K562 (cell line): ENCODE data around the gene C22orf31. TPM values are rescaled to one million over a fixed set of nuclear protein-coding genes. Genes with fewer than 3 reads are reported as not detected.

Experiments
- ARID3B ChIP-seq: fragments of 250-450 bp; sonication (Bioruptor Pico); IDR thresholded peaks from 2 replicates; pipeline ENCODE4 v1.4.0; 2020; ENCODE audit warnings: borderline replicate concordance
- CBX5 ChIP-seq: IDR thresholded peaks from 2 replicates; pipeline ENCODE4 v1.6.1; 2014; ENCODE audit warnings: low read depth, borderline replicate concordance
- CHCHD3 ChIP-seq: fragments of 250-450 bp; sonication (Bioruptor Pico); IDR thresholded peaks from 2 replicates; pipeline ENCODE4 v2.1.2; 2022; ENCODE audit warnings: mild to moderate bottlenecking
- E2F4 ChIP-seq: sonication (generic); formaldehyde crosslinking; IDR thresholded peaks from 2 replicates; pipeline ENCODE4 v1.8.0; 2022; ENCODE audit warnings: mild to moderate bottlenecking, low read depth, missing genetic modification reagents
- EP300 ChIP-seq: IDR thresholded peaks from 2 replicates; pipeline ENCODE4 v1.6.1; 2012; ENCODE audit warnings: low read length, improper control_type of control experiment
- HMGN3 ChIP-seq: IDR thresholded peaks from 2 replicates; pipeline ENCODE4 v1.6.1; 2011; ENCODE audit warnings: borderline replicate concordance, low read depth, mild to moderate bottlenecking, mixed read lengths, low read length; ENCODE audit not compliant: insufficient read length; ENCODE audit errors: extremely low read depth
- KLF6 ChIP-seq: fragments of 250-450 bp; sonication (Bioruptor Pico); IDR thresholded peaks from 2 replicates; pipeline ENCODE4 v1.4.0; 2020; ENCODE audit warnings: mild to moderate bottlenecking, moderate library complexity, borderline replicate concordance
- LARP7 ChIP-seq: fragments of 450-650 bp; IDR thresholded peaks from 2 replicates; pipeline ENCODE4 v1.6.1; 2016
- MED1 ChIP-seq: sonication (generic); formaldehyde crosslinking; IDR thresholded peaks from 2 replicates; pipeline ENCODE4 v1.8.1; 2023; ENCODE audit warnings: missing genetic modification reagents, borderline replicate concordance
- NR2C2 ChIP-seq, 2 experiments: fragments of 200-800 bp in 1 of 2; sonication (Bioruptor generic) in 1 of 2; sonication (generic) in 1 of 2; formaldehyde crosslinking in 1 of 2; IDR thresholded peaks; 2 replicates each; pipeline versions ENCODE4 v1.6.1 to v1.8.0; 2016 to 2022; ENCODE audit warnings: mild to moderate bottlenecking in 1 of 2, missing compliant biosample characterization in 1 of 2, missing genetic modification characterization in 1 of 2, missing genetic modification reagents in 1 of 2
- PHB2 ChIP-seq: fragments of 450-650 bp; IDR thresholded peaks from 2 replicates; pipeline ENCODE4 v1.6.1; 2017; ENCODE audit warnings: low read depth
- PKNOX1 ChIP-seq: fragments of 450-650 bp; IDR thresholded peaks from 2 replicates; pipeline ENCODE4 v1.6.1; 2016
- PTTG1 ChIP-seq: fragments of 450-650 bp; IDR thresholded peaks from 2 replicates; pipeline ENCODE4 v1.6.1; 2016; ENCODE audit warnings: low read depth, mild to moderate bottlenecking, missing genetic modification characterization, missing compliant biosample characterization
- RAD51 ChIP-seq: fragments of 450-650 bp; IDR thresholded peaks from 2 replicates; pipeline ENCODE4 v1.7.1; 2016; ENCODE audit warnings: low read depth, mild to moderate bottlenecking, borderline replicate concordance
- TBP ChIP-seq: optimal IDR thresholded peaks from 2 replicates; pipeline ENCODE3; 2011; ENCODE audit warnings: low read depth, low read length, improper control_type of control experiment
- ZNF140 ChIP-seq: fragments of 250-450 bp; sonication (Bioruptor Pico); IDR thresholded peaks from 2 replicates; pipeline ENCODE4 v1.8.0; 2021; ENCODE audit warnings: moderate library complexity, mild to moderate bottlenecking, inconsistent platforms
- ZNF23 ChIP-seq: fragments of 250-450 bp; sonication (Bioruptor Pico); IDR thresholded peaks from 2 replicates; pipeline ENCODE4 v1.4.0; 2020; ENCODE audit warnings: mild to moderate bottlenecking
- ZNF324 ChIP-seq: fragments of 250-450 bp; sonication (Bioruptor Pico); IDR thresholded peaks from 2 replicates; pipeline ENCODE4 v1.4.0; 2020; ENCODE audit warnings: mild to moderate bottlenecking
- ZNF395 ChIP-seq: fragments of 200-800 bp; sonication (Bioruptor generic); IDR thresholded peaks from 2 replicates; pipeline ENCODE4 v1.6.1; 2017; ENCODE audit warnings: missing genetic modification characterization, missing compliant biosample characterization
- ZNF408 ChIP-seq: fragments of 250-450 bp; sonication (Bioruptor Pico); IDR thresholded peaks from 2 replicates; pipeline ENCODE4 v1.4.0; 2020; ENCODE audit warnings: low read depth, mild to moderate bottlenecking, moderate library complexity
- ZNF696 ChIP-seq: fragments of 250-450 bp; sonication (Bioruptor Pico); conservative IDR thresholded peaks from 2 replicates; pipeline ENCODE4 v1.4.0; 2020; ENCODE audit warnings: mild to moderate bottlenecking, moderate library complexity
- polyA plus RNA-seq, 8 experiments: library from polyadenylated mRNA; depleted of rRNA in 4 of 8; stranded (reverse) in 5 of 8; unstranded in 3 of 8; fragments of >200 nt; fragmentation: Nextera tagmentation in 2 of 8; fragmentation: Illumina TruSeq in 1 of 8; extraction: Ambion mirVana in 2 of 8; extraction: Trizol in 1 of 8; gene quantifications; 2 replicates each; pipeline versions ENCODE4 v1.2.1 to v1.2.3, GENCODE V29; 2011 to 2014; ENCODE audit warnings: inconsistent platforms in 1 of 8, missing spikeins in 1 of 8
- total RNA-seq, 7 experiments: library from RNA; depleted of rRNA in 6 of 7; stranded (reverse); fragments of >200 nt in 6 of 7; fragmentation: Illumina TruSeq in 2 of 7; extraction: Trizol in 2 of 7; gene quantifications; 2 replicates each; pipeline versions ENCODE4 v1.2.1 to v1.2.3, GENCODE V29; 2011 to 2021; ENCODE audit warnings: low replicate concordance in 1 of 7

The C22orf31 gene
- total and polyA plus RNA-seq, 9 of the 15 experiments (the other 6 are each of a cell fraction or from before 2014, with no cell fraction given): not detected

- TF ChIP-seq ZNF395: peak; percentile 73
- no peak for TF ChIP-seq CBX5
- no peak for TF ChIP-seq HMGN3
- TF ChIP-seq RAD51: no peak
- TF ChIP-seq CHCHD3 (CRISPR knock-in tag): no peak
- TF ChIP-seq ZNF324 (CRISPR knock-in tag): no peak
- peak; percentile 52 for TF ChIP-seq PKNOX1
- no peak for TF ChIP-seq ARID3B (CRISPR knock-in tag)
- TF ChIP-seq ZNF696 (CRISPR knock-in tag): no peak
- no peak for TF ChIP-seq NR2C2 (CRISPR knock-in tag; IDR thresholded peaks at IDR 0.05)
- TF ChIP-seq NR2C2 (tag; IDR thresholded peaks at IDR 0.05): peak; percentile 12; the same call in 1 of the 2 replicates
- TF ChIP-seq PHB2: no peak
- no peak for TF ChIP-seq ZNF408 (CRISPR knock-in tag)
- TF ChIP-seq ZNF140: no peak
- peak; percentile 67 for TF ChIP-seq EP300
- TF ChIP-seq TBP: peak; percentile 48
- no peak for TF ChIP-seq PTTG1 (tag)
- TF ChIP-seq MED1 (CRISPR knock-in tag): no peak
- peak; percentile 61; the same call in 1 of the 2 replicates for TF ChIP-seq KLF6
- TF ChIP-seq E2F4 (CRISPR knock-in tag): no peak
- no peak for TF ChIP-seq ZNF23 (CRISPR knock-in tag)
- TF ChIP-seq LARP7: no peak
These were observed 35.4 kb upstream of the C22orf31 start (continued) for GRCh38 chr22:29096736-29097669.
